BLaER1 treated with 17β-estradiol and CSF1 and Interleukin-3, amounts not matched to agents 10 nM and 100 nM (cell line): Measurements from ENCODE around the gene SCN8A.

Source experiments
- H3K27ac ChIP-seq, 11 experiments: shearing (Covaris generic); formaldehyde crosslinking; 2 replicates each; pipeline ENCODE4 v1.8.1; 2022
- H3K27me3 ChIP-seq, 11 experiments: shearing (Covaris generic); formaldehyde crosslinking; 2 replicates each; pipeline ENCODE4 v1.8.1; 2022
- H3K36me3 ChIP-seq, 11 experiments: shearing (Covaris generic); formaldehyde crosslinking; 2 replicates each; pipeline ENCODE4 v1.8.1; 2022
- H3K4me1 ChIP-seq, 10 experiments: shearing (Covaris generic); formaldehyde crosslinking; 2 replicates each; pipeline ENCODE4 v1.8.1; 2022
- H3K4me2 ChIP-seq, 11 experiments: shearing (Covaris generic); formaldehyde crosslinking; 2 replicates each; pipeline ENCODE4 v1.8.1; 2022
- H3K4me3 ChIP-seq, 10 experiments: shearing (Covaris generic); formaldehyde crosslinking; 2 replicates each; pipeline ENCODE4 v1.8.1; 2022
- H3K9ac ChIP-seq, 11 experiments: shearing (Covaris generic); formaldehyde crosslinking; 2 replicates each; pipeline ENCODE4 v1.8.1; 2022
- H3K9me3 ChIP-seq, 11 experiments: shearing (Covaris generic); formaldehyde crosslinking; replicated peaks in 1 of 11; 2 replicates each; pipeline ENCODE4 v1.8.1; 2022
- H4K20me1 ChIP-seq, 11 experiments: shearing (Covaris generic); formaldehyde crosslinking; 2 replicates each; pipeline ENCODE4 v1.8.1; 2022
- Cebpa-rat ChIP-seq, 11 experiments: shearing (Covaris generic); IDR thresholded peaks; 2 replicates each; pipeline ENCODE4 v1.8.1; 2022

Gene SCN8A

GRCh38 chr12:51821440-51822260 is 230.6 kb downstream of the SCN8A start:
- peak overlapping the region; percentile 87 to 99 (median 98) for H3K27ac ChIP-seq
- H3K4me2 ChIP-seq, result peak overlapping the region; percentile 86 to 99 (median 91)
- peak overlapping the region; percentile 91 to 99 (median 97) for H3K9ac ChIP-seq
- peaks cover 29 to 70% (median 53%) of the 10 kb centered on the region in 10 experiments for H3K4me1 ChIP-seq
- H3K9me3 ChIP-seq, result no peaks in the 10 kb centered on the region
- H4K20me1 ChIP-seq, result peaks cover 0 to 16% (median 0%) of the 10 kb centered on the region in 11 experiments; a peak in 2 of 22 replicates
- no peak for TF ChIP-seq Cebpa-rat (IDR thresholded peaks at IDR 0.05)
- H3K4me3 ChIP-seq, result peak overlapping the region; percentile 63 to 91 (median 81)
- peaks cover 0 to 6% (median 0%) of the 10 kb centered on the region in 11 experiments; a peak in 3 of 22 replicates for H3K27me3 ChIP-seq
- peaks cover 0 to 4% (median 0%) of the 10 kb centered on the region in 11 experiments; a peak in 3 of 22 replicates for H3K36me3 ChIP-seq

DNA sequence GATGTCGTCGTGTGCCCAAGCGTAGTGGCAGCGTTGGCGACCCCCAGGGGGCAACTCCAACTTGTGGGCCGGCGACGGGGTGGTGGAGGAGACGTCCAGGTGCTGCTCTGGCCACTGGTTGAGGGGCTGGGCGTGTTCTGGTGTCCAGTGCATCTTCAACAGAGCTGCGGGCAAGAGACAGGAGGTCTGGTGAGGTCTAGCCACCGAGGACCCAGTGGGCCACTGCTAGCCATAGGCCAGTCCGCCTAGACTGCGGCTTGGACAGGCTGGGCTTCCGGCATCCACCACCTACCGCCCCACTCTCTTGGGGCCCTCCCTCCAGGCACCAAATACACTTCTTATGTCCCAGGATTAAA is 231.2 kb downstream of the SCN8A start:
- no peak for TF ChIP-seq Cebpa-rat (IDR thresholded peaks at IDR 0.05)
- peak overlapping the region; percentile 91 to 99 (median 97); a peak in 21 of 22 replicates for H3K9ac ChIP-seq
- peaks cover 0 to 4% (median 0%) of the 10 kb centered on the region in 11 experiments; a peak in 3 of 22 replicates for H3K36me3 ChIP-seq
- peak overlapping the region in 10 of 11 experiments; percentile 92 to 99 (median 98); a peak in 19 of 22 replicates for H3K27ac ChIP-seq
- peak overlapping the region; percentile 86 to 99 (median 91) for H3K4me2 ChIP-seq
- H3K4me3 ChIP-seq, result peak overlapping the region; percentile 63 to 91 (median 81)
- H3K4me1 ChIP-seq, result peaks cover 35 to 76% (median 57%) of the 10 kb centered on the region in 10 experiments
- peaks cover 0 to under 1% (median 0%) of the 10 kb centered on the region in 11 experiments; a peak in 1 of 22 replicates for H3K27me3 ChIP-seq
- peaks cover 0 to 16% (median 0%) of the 10 kb centered on the region in 11 experiments; a peak in 2 of 22 replicates for H4K20me1 ChIP-seq
- no peaks in the 10 kb centered on the region for H3K9me3 ChIP-seq

DNA sequence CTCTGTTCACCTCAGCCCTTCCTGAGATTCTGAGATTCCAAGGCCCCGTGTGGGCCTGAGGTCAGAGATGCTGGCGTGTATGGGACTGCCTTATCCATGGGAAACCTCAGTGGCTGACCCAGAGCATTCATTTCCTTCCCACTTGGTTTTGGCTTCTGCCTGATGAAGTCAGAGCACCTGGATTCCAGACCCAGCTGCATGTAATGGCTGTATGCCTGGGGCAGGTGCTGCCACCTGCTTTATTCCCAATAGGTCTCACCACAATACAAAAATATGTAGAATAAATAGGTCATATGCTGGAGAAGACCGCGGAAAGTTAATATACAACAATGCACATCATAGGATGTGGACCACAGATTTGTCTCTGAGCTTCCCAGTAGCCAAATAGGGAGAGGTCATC is 231.9 kb downstream of the SCN8A start:
- Histone ChIP-seq H4K20me1 (peaks cover 0 to 10% (median 0%) of the 10 kb centered on the region in 11 experiments; a peak in 2 of 22 replicates), H3K27me3 (no peaks in the 10 kb centered on the region), H3K9ac (peak overlapping the region in 2 of 11 experiments; percentile 38 to 97; a peak in 1 of 22 replicates), H3K27ac (peak overlapping the region in 4 of 11 experiments; percentile 96 to 99 (median 98); a peak in 2 of 22 replicates), H3K9me3 (no peaks in the 10 kb centered on the region), H3K36me3 (peaks cover 0 to 4% (median 0%) of the 10 kb centered on the region in 11 experiments; a peak in 3 of 22 replicates), H3K4me2 (peak overlapping the region; percentile 86 to 99 (median 91); a peak in 21 of 22 replicates), H3K4me1 (peaks cover 42 to 80% (median 63%) of the 10 kb centered on the region in 10 experiments), H3K4me3 (0 out of 20 replicates have a peak overlapping the region, but pooled peaks of 2 of the 10 experiments have one; percentile 75 to 77)
- no peak for TF ChIP-seq Cebpa-rat (IDR thresholded peaks at IDR 0.05)

DNA sequence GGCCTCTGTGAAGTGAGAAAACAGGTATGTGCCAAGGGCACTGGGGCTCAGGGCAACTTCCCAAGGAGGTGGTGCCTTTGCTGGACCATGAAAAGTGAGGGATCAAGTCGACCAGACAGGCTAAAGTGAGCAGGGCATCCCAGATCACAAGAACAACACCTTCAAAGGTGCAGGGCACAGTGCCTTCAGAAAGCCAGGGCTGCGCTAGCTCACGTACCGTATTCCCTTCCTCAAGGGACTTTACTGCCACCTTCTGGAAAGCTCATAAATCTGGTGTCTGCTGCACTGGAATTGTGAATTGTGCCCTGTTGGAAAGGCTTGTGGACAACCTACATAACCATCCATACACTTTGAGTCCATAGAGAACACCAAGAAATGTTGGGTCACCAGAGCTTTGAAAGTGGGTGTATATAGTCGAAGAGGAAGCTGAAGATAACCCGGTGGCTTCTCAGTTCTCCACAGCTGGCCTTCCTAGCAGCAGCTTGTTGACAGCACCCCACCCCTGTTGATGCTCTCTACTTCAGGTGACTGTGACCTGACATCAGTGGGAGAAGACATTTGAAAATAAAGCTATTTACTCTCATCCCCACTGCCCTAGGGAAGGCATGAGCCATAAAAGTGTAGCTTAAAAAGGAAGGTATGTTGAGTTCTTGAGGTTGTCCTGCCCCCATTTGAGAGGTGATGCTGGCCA is 233.0 kb downstream of the SCN8A start:
- H3K9ac ChIP-seq, result no peak overlapping the region
- no peak overlapping the region for H3K4me3 ChIP-seq
- H3K4me2 ChIP-seq, result peak overlapping the region in 9 of 11 experiments; percentile 6 to 99 (median 40); a peak in 12 of 22 replicates
- no peak for TF ChIP-seq Cebpa-rat (IDR thresholded peaks at IDR 0.05)
- peaks cover 53 to 86% (median 72%) of the 10 kb centered on the region in 10 experiments for H3K4me1 ChIP-seq
- peaks cover 0 to 10% (median 0%) of the 10 kb centered on the region in 11 experiments; a peak in 2 of 22 replicates for H4K20me1 ChIP-seq
- H3K9me3 ChIP-seq, result no peaks in the 10 kb centered on the region
- H3K27me3 ChIP-seq, result no peaks in the 10 kb centered on the region
- H3K36me3 ChIP-seq, result peaks cover 0 to 4% (median 0%) of the 10 kb centered on the region in 11 experiments; a peak in 3 of 22 replicates
- H3K27ac ChIP-seq, result peak overlapping the region in 3 of 11 experiments; percentile 17 to 46 (median 22); a peak in 3 of 22 replicates

GRCh38 chr12:51825216-51825615 is 234.2 kb downstream of the SCN8A start:
- Histone ChIP-seq H3K4me2 (no peak overlapping the region), H3K4me3 (no peak overlapping the region), H3K27me3 (no peaks in the 10 kb centered on the region), H3K27ac (no peak overlapping the region; a peak in 3 of 22 replicates), H4K20me1 (peaks cover 0 to 9% (median 0%) of the 10 kb centered on the region in 11 experiments; a peak in 2 of 22 replicates), H3K36me3 (peaks cover 0 to 4% (median 0%) of the 10 kb centered on the region in 11 experiments; a peak in 3 of 22 replicates), H3K4me1 (peaks cover 48 to 86% (median 76%) of the 10 kb centered on the region in 10 experiments), H3K9me3 (no peaks in the 10 kb centered on the region), H3K9ac (no peak overlapping the region)
- no peak for TF ChIP-seq Cebpa-rat (IDR thresholded peaks at IDR 0.05)

GRCh38 chr12:51826881-51827280 is 235.8 kb downstream of the SCN8A start:
- H4K20me1 ChIP-seq, result peaks cover 0 to 6% (median 0%) of the 10 kb centered on the region in 11 experiments; a peak in 1 of 22 replicates
- no peak overlapping the region for H3K9ac ChIP-seq
- no peak for TF ChIP-seq Cebpa-rat (IDR thresholded peaks at IDR 0.05)
- peaks cover 60 to 98% (median 87%) of the 10 kb centered on the region in 10 experiments for H3K4me1 ChIP-seq
- H3K9me3 ChIP-seq, result no peaks in the 10 kb centered on the region
- H3K27ac ChIP-seq, result peak overlapping the region in 9 of 11 experiments; percentile 19 to 94 (median 64); a peak in 15 of 22 replicates
- peaks cover 0 to 4% (median 0%) of the 10 kb centered on the region in 11 experiments; a peak in 3 of 22 replicates for H3K36me3 ChIP-seq
- H3K4me2 ChIP-seq, result peak overlapping the region; percentile 78 to 99 (median 89)
- no peak overlapping the region for H3K4me3 ChIP-seq
- no peaks in the 10 kb centered on the region for H3K27me3 ChIP-seq

GRCh38 chr12:51827925-51828818 is 237.1 kb downstream of the SCN8A start:
- Histone ChIP-seq H3K9me3 (no peaks in the 10 kb centered on the region), H3K4me1 (peaks cover 63 to 98% (median 86%) of the 10 kb centered on the region in 10 experiments), H3K9ac (peak overlapping the region in 9 of 11 experiments; percentile 22 to 64 (median 47); a peak in 17 of 22 replicates), H3K27ac (peak overlapping the region in 9 of 11 experiments; percentile 45 to 94 (median 64); a peak in 18 of 22 replicates), H3K4me3 (peak overlapping the region in 3 of 10 experiments; percentile 15 to 48 (median 17); a peak in 3 of 20 replicates), H4K20me1 (no peaks in the 10 kb centered on the region), H3K36me3 (peaks cover 0 to 4% (median 0%) of the 10 kb centered on the region in 11 experiments; a peak in 3 of 22 replicates), H3K27me3 (peaks cover 0 to 3% (median 0%) of the 10 kb centered on the region in 11 experiments; a peak in 1 of 22 replicates), H3K4me2 (peak overlapping the region; percentile 78 to 99 (median 89))
- no peak for TF ChIP-seq Cebpa-rat (IDR thresholded peaks at IDR 0.05)
